ENCODE results near the gene TPSAB1. TPM values are rescaled to one million over a fixed set of nuclear protein-coding genes. Genes with fewer than 3 reads are reported as not detected.

The TPSAB1 gene
- total RNA-seq, 1 experiment from 2014 or later = not detected

- Mint-ChIP-seq H3K27me3 (ENCODE audit: insufficient read depth, unreplicated experiment) (no peaks in the 10 kb centered on the region), H3K9me3 (ENCODE audit: unreplicated experiment) (peaks cover 8% of the 10 kb centered on the region), H3K27ac (ENCODE audit: low read depth, unreplicated experiment) (no peak overlapping the region), H3K36me3 (ENCODE audit: insufficient read depth, unreplicated experiment) (no peaks in the 10 kb centered on the region), H3K4me3 (ENCODE audit: unreplicated experiment) (no peak overlapping the region), H3K4me1 (ENCODE audit: insufficient read depth, unreplicated experiment) (no peaks in the 10 kb centered on the region)
- ChIA-PET CTCF (no interaction called here), POLR2A (no interaction called here)
- no peak for TF ChIP-seq CTCF (IDR thresholded peaks at IDR 0.05; ENCODE audit: unreplicated experiment)
- no peak for DNase-seq (ENCODE audit: unreplicated experiment)
- intact Hi-C loops (cut with micrococcal nuclease) = no loop called here
- BruUV-seq (replicated peaks) = no TSS peak
These were observed 40.4 kb upstream of the TPSAB1 start for GRCh38 chr16:1200014-1200627.

GRCh38 chr16:1201444-1201843 is 39.1 kb upstream of the TPSAB1 start:
- H3K9me3 Mint-ChIP-seq (ENCODE audit: unreplicated experiment) = peaks cover 8% of the 10 kb centered on the region
- no peaks in the 10 kb centered on the region for H3K36me3 Mint-ChIP-seq (ENCODE audit: insufficient read depth, unreplicated experiment)
- TF ChIP-seq CTCF (IDR thresholded peaks at IDR 0.05; ENCODE audit: unreplicated experiment) = no peak
- no peak for DNase-seq (ENCODE audit: unreplicated experiment)
- intact Hi-C loops (cut with micrococcal nuclease) = no loop called here
- H3K27me3 Mint-ChIP-seq (ENCODE audit: insufficient read depth, unreplicated experiment) = no peaks in the 10 kb centered on the region
- H3K4me1 Mint-ChIP-seq (ENCODE audit: insufficient read depth, unreplicated experiment) = no peaks in the 10 kb centered on the region
- BruUV-seq (replicated peaks) = no TSS peak
- no peak overlapping the region for H3K27ac Mint-ChIP-seq (ENCODE audit: low read depth, unreplicated experiment)
- H3K4me3 Mint-ChIP-seq (ENCODE audit: unreplicated experiment) = no peak overlapping the region
- ChIA-PET POLR2A (no interaction called here), CTCF (interaction anchor here (0.7 kb wide), 1 partner anchor 27 kb away, joined by 3 read pairs; no protein-coding TSS in a partner anchor)

GRCh38 chr16:1202274-1202673 is 38.2 kb upstream of the TPSAB1 start:
- no peaks in the 10 kb centered on the region for H3K36me3 Mint-ChIP-seq (ENCODE audit: insufficient read depth, unreplicated experiment)
- peaks cover 8% of the 10 kb centered on the region for H3K9me3 Mint-ChIP-seq (ENCODE audit: unreplicated experiment)
- no peak for TF ChIP-seq CTCF (IDR thresholded peaks at IDR 0.05; ENCODE audit: unreplicated experiment)
- no peaks in the 10 kb centered on the region for H3K4me1 Mint-ChIP-seq (ENCODE audit: insufficient read depth, unreplicated experiment)
- no TSS peak for BruUV-seq (replicated peaks)
- DNase-seq (ENCODE audit: unreplicated experiment) = no peak
- intact Hi-C loops (cut with micrococcal nuclease) = no loop called here
- CTCF ChIA-PET = no interaction called here
- no peak overlapping the region for H3K27ac Mint-ChIP-seq (ENCODE audit: low read depth, unreplicated experiment)
- POLR2A ChIA-PET = interaction anchor here (1.0 kb wide), 1 partner anchor 28 kb away, joined by 3 read pairs; no protein-coding TSS in a partner anchor
- no peak overlapping the region for H3K4me3 Mint-ChIP-seq (ENCODE audit: unreplicated experiment)
- peaks cover 7% of the 10 kb centered on the region for H3K27me3 Mint-ChIP-seq (ENCODE audit: insufficient read depth, unreplicated experiment)

GRCh38 chr16:1204933-1205332 is 35.6 kb upstream of the TPSAB1 start:
- no TSS peak for BruUV-seq (replicated peaks)
- no peak for DNase-seq (ENCODE audit: unreplicated experiment)
- CTCF ChIA-PET = interaction anchor here (1.0 kb wide), 1 partner anchor 104 kb away, joined by 4 read pairs; no protein-coding TSS in a partner anchor
- TF ChIP-seq CTCF (IDR thresholded peaks at IDR 0.05; ENCODE audit: unreplicated experiment) = no peak
- H3K36me3 Mint-ChIP-seq (ENCODE audit: insufficient read depth, unreplicated experiment) = no peaks in the 10 kb centered on the region
- peaks cover 2% of the 10 kb centered on the region for H3K9me3 Mint-ChIP-seq (ENCODE audit: unreplicated experiment)
- POLR2A ChIA-PET = interaction anchor here (0.6 kb wide), 1 partner anchor 54 kb away, joined by 3 read pairs; no protein-coding TSS in a partner anchor
- no peak overlapping the region for H3K27ac Mint-ChIP-seq (ENCODE audit: low read depth, unreplicated experiment)
- H3K4me3 Mint-ChIP-seq (ENCODE audit: unreplicated experiment) = no peak overlapping the region
- intact Hi-C loops (cut with micrococcal nuclease) = no loop called here
- peaks cover 22% of the 10 kb centered on the region for H3K27me3 Mint-ChIP-seq (ENCODE audit: insufficient read depth, unreplicated experiment)
- no peaks in the 10 kb centered on the region for H3K4me1 Mint-ChIP-seq (ENCODE audit: insufficient read depth, unreplicated experiment)

All from MCF 10A (cell line).